Measurements from ENCODE around the gene MS4A18. TPM values are rescaled to one million over a fixed set of nuclear protein-coding genes. Genes with fewer than 3 reads are reported as not detected.
A peak's percentile ranks its signal among the peaks of the same experiment; 100 is the strongest.

The MS4A18 gene
- total RNA-seq, 1 experiment from 2014 or later: not detected

DNA sequence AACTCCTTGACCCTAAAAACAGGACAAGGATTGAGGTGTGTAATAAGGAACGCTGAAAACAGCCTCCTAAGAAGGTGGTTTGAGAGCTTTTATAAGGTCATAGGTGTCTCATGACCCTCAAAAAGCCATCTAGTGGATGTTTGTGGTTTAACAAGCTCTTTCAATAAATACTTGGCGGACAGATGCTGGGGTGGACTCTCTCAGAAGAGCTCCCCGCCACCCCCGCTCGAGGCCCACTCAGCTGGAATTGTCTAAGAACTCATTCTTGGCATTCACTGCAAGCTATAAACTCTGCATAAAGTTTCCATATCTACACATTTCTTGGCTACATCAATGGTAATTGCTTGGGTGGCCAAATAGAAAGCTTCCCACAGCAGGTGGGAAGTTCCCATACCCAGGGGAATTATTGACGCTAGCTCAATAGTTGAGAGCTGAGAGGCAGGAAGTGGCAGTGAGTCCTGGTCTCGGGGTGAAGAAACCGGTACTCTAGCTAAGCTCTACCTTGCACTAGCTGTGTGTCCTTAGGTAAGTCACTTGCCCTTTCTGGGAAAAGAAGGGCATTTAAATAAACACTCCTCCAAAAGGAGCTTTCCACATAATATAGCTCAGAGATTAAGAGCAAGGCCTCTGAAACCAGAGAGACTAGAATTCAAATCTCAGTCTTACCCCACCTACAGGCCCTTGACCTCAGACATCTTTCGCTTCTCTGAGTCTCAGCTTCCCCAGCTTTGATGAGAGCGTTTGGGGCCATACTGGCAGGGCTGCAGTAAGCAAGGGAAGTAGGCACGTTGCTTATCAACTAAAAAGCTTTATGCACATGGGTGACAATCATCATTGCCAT, 38.6 kb downstream of the MS4A18 start:
- peak; percentile 3 for DNase-seq (ENCODE audit: low spot score)

GRCh38 chr11:60763692-60764369, 39.3 kb downstream of the MS4A18 start:
- DNase-seq (ENCODE audit: low spot score): no peak
- in situ Hi-C loops (cut with HindIII; ENCODE audit: low sequenced_read_pairs): no loop called here

More for the DNA sequence above, 38.6 kb downstream of the MS4A18 start:
- in situ Hi-C loops (cut with HindIII; ENCODE audit: low sequenced_read_pairs): no loop called here

GRCh38 chr11:60764879-60765278, 40.4 kb downstream of the MS4A18 start:
- in situ Hi-C loops (cut with HindIII; ENCODE audit: low sequenced_read_pairs): no loop called here
- no peak for DNase-seq (ENCODE audit: low spot score)

DNA sequence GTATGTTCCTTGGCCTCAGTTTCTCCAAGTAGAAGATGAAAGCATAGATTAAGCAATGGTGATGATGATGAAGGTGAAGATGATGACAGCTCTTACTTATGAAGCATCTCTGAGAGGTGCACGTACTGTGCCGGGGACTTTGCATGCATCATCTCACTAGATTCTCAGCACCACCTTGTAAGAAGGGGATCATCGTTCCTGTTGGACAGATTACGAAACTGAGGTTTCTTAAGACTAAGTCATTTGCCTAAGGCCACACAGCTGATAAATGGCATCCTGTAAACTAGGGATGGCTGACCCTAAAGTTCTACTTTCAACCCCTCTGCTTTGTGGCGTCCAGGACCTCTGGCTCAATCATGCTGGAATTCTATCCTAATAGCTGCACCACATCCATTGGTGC, 40.8 kb downstream of the MS4A18 start:
- in situ Hi-C loops (cut with HindIII; ENCODE audit: low sequenced_read_pairs): no loop called here
- DNase-seq (ENCODE audit: low spot score): no peak

- in situ Hi-C loops (cut with HindIII; ENCODE audit: low sequenced_read_pairs): no loop called here
- no peak for DNase-seq (ENCODE audit: low spot score)
Measured at GRCh38 chr11:60766547-60766946, 42.0 kb downstream of the MS4A18 start.

DNA sequence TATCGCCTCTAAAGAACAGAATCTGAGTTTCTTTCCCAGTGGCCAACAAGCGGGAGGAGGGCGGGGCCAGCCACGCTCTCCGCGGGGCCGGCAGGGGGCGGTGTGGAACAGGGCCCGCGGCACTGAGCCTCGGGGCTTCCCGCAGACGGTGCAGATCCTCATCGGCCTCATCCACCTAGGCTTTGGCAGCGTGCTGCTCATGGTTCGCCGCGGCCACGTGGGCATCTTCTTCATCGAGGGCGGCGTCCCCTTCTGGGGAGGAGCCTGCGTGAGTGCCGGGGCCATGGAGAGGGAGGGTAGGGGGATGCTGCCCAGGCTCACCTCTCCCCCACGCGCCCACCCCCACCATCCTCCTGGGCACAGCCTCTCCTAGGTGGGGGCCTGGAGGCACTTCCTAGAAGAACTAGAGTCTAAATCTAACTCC, 42.9 kb downstream of the MS4A18 start:
- in situ Hi-C loops (cut with HindIII; ENCODE audit: low sequenced_read_pairs): no loop called here
- no peak for DNase-seq (ENCODE audit: low spot score)

DNA sequence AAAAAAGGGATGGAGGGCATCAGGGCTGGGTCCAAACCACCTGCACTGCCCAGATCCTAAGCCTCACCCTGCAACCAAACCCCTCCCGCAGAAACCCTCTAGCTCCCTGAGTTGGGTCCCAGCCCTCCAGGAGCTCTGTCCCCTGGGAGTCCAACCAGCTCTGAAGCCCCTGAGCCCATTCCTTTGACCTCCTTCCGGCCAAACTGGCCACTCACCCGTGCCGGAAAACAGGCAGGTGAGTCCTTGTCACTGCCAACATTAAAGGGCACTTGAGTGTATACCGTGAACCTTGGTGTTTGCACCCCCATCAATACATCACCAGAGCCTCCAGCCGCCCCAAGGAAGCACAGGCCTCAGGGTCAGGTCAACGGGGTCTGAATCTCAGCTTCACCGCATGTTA, 43.7 kb downstream of the MS4A18 start:
- no peak for DNase-seq (ENCODE audit: low spot score)

DNA sequence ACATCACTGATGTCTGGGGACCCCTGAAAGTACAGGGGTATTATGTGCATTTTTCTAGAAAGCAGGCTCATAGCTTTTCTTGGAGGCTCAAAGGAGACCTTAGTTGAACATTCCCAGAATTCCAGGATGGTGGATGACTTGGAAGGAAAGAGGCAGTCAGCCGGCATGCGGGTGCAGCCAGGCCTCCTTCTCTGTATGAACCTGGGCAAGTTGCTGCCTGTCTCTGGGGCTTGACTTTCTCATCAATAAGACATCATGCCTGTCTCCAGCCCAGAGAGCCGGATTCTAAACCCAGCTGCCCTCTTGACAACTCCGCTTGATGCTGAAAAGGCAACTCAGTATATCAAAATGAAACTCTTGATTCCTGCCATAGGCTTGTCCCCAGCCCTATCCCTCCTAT, 44.8 kb downstream of the MS4A18 start:
- DNase-seq (ENCODE audit: low spot score): no peak
- in situ Hi-C loops (cut with HindIII; ENCODE audit: low sequenced_read_pairs): no loop called here

More for the DNA sequence above, 43.7 kb downstream of the MS4A18 start:
- in situ Hi-C loops (cut with HindIII; ENCODE audit: low sequenced_read_pairs): no loop called here

GRCh38 chr11:60769811-60770210, 45.3 kb downstream of the MS4A18 start:
- no peak for DNase-seq (ENCODE audit: low spot score)
- in situ Hi-C loops (cut with HindIII; ENCODE audit: low sequenced_read_pairs): no loop called here

GRCh38 chr11:60771146-60771545, 46.6 kb downstream of the MS4A18 start:
- DNase-seq (ENCODE audit: low spot score): no peak
- in situ Hi-C loops (cut with HindIII; ENCODE audit: low sequenced_read_pairs): no loop called here

- no peak for DNase-seq (ENCODE audit: low spot score)
Measured at GRCh38 chr11:60771879-60772525, 47.5 kb downstream of the MS4A18 start.

DNA sequence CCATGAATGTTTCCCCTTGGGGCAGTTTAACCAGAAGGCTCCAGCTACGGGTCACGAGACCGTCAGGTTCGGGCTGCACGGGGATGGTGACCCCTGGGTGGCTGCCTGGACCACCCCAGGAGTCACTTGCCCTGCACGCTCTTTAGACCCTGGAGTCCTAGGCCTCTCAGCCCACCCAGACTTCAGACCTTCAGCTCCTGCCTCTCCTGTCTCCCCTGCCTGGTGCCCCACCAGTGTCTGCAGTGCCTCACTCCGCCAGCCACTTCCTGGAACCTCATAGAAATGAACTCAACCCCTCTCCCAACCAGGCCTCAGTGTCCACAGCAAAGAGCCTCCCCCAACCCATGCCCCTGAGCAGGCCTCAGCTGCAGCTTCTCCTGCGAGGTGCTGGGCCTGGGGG, 48.1 kb downstream of the MS4A18 start:
- DNase-seq (ENCODE audit: low spot score): no peak
- in situ Hi-C loops (cut with HindIII; ENCODE audit: low sequenced_read_pairs): no loop called here

More at GRCh38 chr11:60771879-60772525, 47.5 kb downstream of the MS4A18 start:
- in situ Hi-C loops (cut with HindIII; ENCODE audit: low sequenced_read_pairs): no loop called here

DNA sequence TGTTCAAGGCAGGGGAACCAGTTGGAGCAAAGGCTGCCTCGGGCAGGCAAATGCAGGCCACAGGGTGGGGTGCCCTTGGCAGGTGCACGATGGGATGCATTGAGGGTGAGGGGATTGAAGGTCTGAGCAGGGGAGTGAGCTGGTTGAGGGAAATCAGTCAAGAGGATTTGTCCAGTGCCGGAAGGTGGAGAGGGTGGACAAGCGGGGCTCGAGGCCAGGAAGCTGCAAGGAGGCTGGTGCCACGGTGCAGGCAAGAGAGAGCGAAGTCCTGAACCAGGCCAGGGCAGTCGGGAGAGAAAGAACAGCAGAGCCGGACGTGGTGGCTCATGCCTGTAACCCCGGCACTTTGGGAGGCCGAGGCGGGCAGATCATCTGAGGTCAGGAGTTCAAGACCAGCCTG, 50.2 kb downstream of the MS4A18 start:
- in situ Hi-C loops (cut with HindIII; ENCODE audit: low sequenced_read_pairs): no loop called here
- DNase-seq (ENCODE audit: low spot score): no peak

- DNase-seq (ENCODE audit: low spot score): peak; percentile 88
- in situ Hi-C loops (cut with HindIII; ENCODE audit: low sequenced_read_pairs): no loop called here
Measured at GRCh38 chr11:60775420-60775961, 51.0 kb downstream of the MS4A18 start.

GRCh38 chr11:60776167-60776566, 51.6 kb downstream of the MS4A18 start:
- in situ Hi-C loops (cut with HindIII; ENCODE audit: low sequenced_read_pairs): no loop called here
- DNase-seq (ENCODE audit: low spot score): no peak

DNA sequence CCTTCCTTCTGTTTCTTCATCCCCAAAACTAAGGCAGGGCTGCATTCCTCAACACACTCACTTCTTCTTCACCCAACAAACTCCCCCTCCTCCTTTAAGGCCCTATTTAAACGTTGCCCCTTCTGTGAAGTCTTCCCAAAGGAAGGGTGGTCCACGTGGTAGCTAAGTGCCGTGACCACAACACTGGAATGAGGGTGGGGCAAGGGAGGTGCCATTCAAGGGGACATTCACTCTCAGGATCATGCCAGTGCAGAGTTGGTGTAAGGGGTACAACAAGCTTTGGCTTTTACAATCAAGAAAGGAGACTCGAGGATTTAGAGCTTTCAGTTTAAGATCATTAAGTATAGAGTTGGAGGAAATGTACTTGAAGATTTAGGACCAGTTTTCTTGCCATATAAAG, 52.6 kb downstream of the MS4A18 start:
- DNase-seq (ENCODE audit: low spot score): no peak
- in situ Hi-C loops (cut with HindIII; ENCODE audit: low sequenced_read_pairs): no loop called here

- DNase-seq (ENCODE audit: low spot score): no peak
- in situ Hi-C loops (cut with HindIII; ENCODE audit: low sequenced_read_pairs): no loop called here
Measured at GRCh38 chr11:60777572-60777971, 53.1 kb downstream of the MS4A18 start.

DNA sequence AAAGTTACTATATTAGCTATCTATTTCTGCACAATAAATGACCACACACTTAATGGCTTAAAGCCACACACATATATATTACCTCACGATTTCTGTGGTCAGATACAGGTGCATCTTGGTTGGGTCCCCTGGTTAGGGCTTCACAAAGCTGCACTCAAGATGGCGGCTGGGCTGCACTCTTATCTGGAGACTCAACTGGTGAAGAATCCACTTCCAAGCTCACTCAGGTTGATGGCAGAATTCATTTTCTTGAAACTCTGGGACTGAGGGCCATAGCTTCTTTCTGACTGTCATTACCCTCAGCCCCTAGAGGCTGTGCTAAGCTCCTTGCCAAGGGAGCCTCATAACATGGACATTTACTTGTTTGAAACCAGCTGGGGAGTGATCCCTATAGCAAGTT, 55.5 kb downstream of the MS4A18 start:
- in situ Hi-C loops (cut with HindIII; ENCODE audit: low sequenced_read_pairs): no loop called here
- DNase-seq (ENCODE audit: low spot score): no peak

- in situ Hi-C loops (cut with HindIII; ENCODE audit: low sequenced_read_pairs): no loop called here
- DNase-seq (ENCODE audit: low spot score): no peak
Measured at GRCh38 chr11:60780774-60781173, 56.3 kb downstream of the MS4A18 start.
